ENCODE results near the gene SUCO.

GRCh38 chr1:172630056-172630818 lies 97.3 kb downstream of the SUCO start:
- TF ChIP-seq CTCF (IDR thresholded peaks at IDR 0.05) (no peak), POLR2A (IDR thresholded peaks at IDR 0.05) (no peak)

Measured in thyroid gland (tissue), 4 donors.